Fibroblast of the aortic adventitia (primary cell): ENCODE measurements around the gene TANGO2. TPM values are rescaled to one million over a fixed set of nuclear protein-coding genes. Genes with fewer than 3 reads are reported as not detected.

Experiments
- DNase-seq: peaks from one replicate; pipeline ENCODE4 v3.0.0-alpha.2; 2010; ENCODE audit warnings: low read depth
- H3K4me3 ChIP-seq: 2 replicates; pipeline ENCODE4 v1.5.1; 2011; ENCODE audit warnings: low read depth, mild to moderate bottlenecking, control low read depth, low read length, moderate library complexity
- total RNA-seq: library from RNA; depleted of rRNA; stranded (reverse); fragments of >200 nt; gene quantifications from 2 replicates; pipeline ENCODE4 v1.2.3, GENCODE V29; 2012; ENCODE audit warnings: low replicate concordance
- TF ChIP-seq, protein P1 (sequence below): IDR thresholded peaks from 2 replicates; pipeline ENCODE4 v1.5.1; 2011; ENCODE audit warnings: mild to moderate bottlenecking, low read length, control low read depth, inconsistent platforms; ENCODE audit not compliant: insufficient read depth

Gene TANGO2
- total RNA-seq, 1 donor, result 41.7 TPM

- H3K4me3 ChIP-seq, result no peak overlapping the region
- no peak for DNase-seq
- TF ChIP-seq, protein P1, sequence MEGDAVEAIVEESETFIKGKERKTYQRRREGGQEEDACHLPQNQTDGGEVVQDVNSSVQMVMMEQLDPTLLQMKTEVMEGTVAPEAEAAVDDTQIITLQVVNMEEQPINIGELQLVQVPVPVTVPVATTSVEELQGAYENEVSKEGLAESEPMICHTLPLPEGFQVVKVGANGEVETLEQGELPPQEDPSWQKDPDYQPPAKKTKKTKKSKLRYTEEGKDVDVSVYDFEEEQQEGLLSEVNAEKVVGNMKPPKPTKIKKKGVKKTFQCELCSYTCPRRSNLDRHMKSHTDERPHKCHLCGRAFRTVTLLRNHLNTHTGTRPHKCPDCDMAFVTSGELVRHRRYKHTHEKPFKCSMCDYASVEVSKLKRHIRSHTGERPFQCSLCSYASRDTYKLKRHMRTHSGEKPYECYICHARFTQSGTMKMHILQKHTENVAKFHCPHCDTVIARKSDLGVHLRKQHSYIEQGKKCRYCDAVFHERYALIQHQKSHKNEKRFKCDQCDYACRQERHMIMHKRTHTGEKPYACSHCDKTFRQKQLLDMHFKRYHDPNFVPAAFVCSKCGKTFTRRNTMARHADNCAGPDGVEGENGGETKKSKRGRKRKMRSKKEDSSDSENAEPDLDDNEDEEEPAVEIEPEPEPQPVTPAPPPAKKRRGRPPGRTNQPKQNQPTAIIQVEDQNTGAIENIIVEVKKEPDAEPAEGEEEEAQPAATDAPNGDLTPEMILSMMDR, result no peak
These were observed 14.6 kb downstream of the TANGO2 start for GRCh38 chr22:20035375-20036083.

- TF ChIP-seq, protein P1, result no peak
- DNase-seq, result no peak
These were observed 15.2 kb downstream of the TANGO2 start for GRCh38 chr22:20036084-20036482.

GRCh38 chr22:20036535-20037392 is 15.9 kb downstream of the TANGO2 start:
- H3K4me3 ChIP-seq, result no peak overlapping the region
- TF ChIP-seq, protein P1, result no peak
- DNase-seq, result no peak

More at GRCh38 chr22:20036084-20036482, 15.2 kb downstream of the TANGO2 start:
- no peak overlapping the region for H3K4me3 ChIP-seq

- TF ChIP-seq, protein P1, result no peak
- DNase-seq, result no peak
- no peak overlapping the region for H3K4me3 ChIP-seq
These were observed 16.5 kb downstream of the TANGO2 start for GRCh38 chr22:20037419-20037818.

- no peak for DNase-seq
- TF ChIP-seq, protein P1, result no peak
- no peak overlapping the region for H3K4me3 ChIP-seq
These were observed 17.7 kb downstream of the TANGO2 start for GRCh38 chr22:20038574-20038973.

DNA sequence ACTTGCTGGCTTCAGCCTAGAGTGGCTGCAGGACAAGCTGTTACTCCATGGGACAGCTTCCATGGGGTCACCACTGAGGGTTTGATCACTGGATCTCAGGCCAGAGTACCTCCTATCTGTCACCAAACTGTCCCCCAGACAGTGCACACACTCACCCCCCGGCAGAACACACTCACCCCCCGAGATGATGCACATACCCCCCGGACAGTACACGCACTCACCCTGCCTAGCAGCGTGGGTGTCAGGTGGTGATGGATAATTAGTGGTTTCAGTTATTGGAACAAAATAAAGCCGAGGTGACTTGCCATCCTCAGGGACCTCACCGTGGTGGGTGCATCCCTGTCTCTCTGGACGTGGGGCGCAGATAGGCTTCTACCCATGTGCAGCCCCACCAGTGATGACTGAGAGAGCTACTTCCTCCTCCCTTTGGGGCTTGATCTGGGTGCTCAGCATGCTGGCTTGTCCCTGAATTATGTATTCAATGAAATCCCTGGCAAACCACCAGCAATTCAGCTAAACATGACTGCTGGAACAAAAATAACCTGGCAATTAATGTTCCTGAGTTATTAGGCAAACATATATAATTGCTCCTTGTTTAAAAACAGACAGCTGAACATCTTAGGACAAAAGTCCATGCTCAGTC is 18.9 kb downstream of the TANGO2 start:
- no peak for DNase-seq
- TF ChIP-seq, protein P1, result no peak
- H3K4me3 ChIP-seq, result no peak overlapping the region
